AG04449 (cell line): ENCODE results near the gene FNDC3B.

ENCODE experiments used
- CTCF ChIA-PET: fragments of 350-600 bp; formaldehyde crosslinking; extraction: SDS; loops from one replicate; lab custom pipeline; 2021; ENCODE audit warnings: antibody characterized with exemption; lab: Yijun Ruan, JAX
- POLR2A ChIA-PET: fragments of 400-600, 350-600 bp; formaldehyde crosslinking; extraction: SDS; loops from one replicate; lab custom pipeline; 2020; ENCODE audit warnings: antibody characterized with exemption, inconsistent platforms; lab: Yijun Ruan, JAX
- DNase-seq: peaks from one replicate; pipeline ENCODE4 v3.0.0-alpha.2; 2010; ENCODE audit warnings: low read depth, low spot score
- H3K4me3 ChIP-seq: 2 replicates; pipeline ENCODE4 v1.5.1; 2011; ENCODE audit warnings: low read depth, mild to moderate bottlenecking, control low read depth, low read length
- TF ChIP-seq, protein P1 (sequence below): IDR thresholded peaks from one replicate; pipeline ENCODE4 v1.5.1; 2011; ENCODE audit warnings: mild to moderate bottlenecking, moderate library complexity, low read length, control low read depth, inconsistent platforms; ENCODE audit not compliant: insufficient read depth; ENCODE audit errors: missing control alignments

The FNDC3B gene

DNA sequence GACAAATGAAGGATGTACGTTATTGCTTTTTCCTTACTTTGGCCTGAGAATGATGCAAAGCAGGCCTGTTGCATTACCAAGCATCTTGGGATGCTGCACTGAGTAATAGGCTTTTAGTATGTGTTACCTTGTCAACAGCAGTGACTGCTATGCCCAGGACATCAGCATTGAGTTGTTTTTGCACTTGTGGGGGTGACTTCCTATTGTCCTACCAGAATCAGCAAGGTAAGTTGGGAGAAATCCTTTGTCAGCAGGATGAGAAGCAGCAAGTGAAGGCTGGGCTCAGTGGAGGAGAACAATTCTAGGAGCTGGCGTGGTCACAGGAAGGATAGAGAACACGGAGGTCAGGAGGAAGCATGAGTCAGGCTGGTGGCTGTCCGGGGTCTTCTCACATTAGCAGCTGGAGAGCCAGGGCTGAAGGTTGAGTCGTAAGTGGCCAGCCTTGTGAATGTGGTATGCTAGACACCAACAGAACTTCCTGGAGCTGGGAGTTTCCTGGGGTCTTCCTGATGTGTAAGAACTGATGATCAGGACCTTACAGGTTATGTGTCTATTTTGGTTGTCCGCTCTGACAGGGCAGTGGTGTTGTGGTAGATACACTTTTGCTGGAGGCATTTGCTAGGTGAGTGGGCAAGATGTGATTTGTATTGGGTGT, 142.7 kb downstream of the FNDC3B start:
- ChIA-PET CTCF (interaction anchor here (1.3 kb wide), 1 partner anchor 19 kb away, joined by 3 read pairs; no protein-coding TSS in a partner anchor), POLR2A (no interaction called here)
- no peak for DNase-seq
- TF ChIP-seq, protein P1, sequence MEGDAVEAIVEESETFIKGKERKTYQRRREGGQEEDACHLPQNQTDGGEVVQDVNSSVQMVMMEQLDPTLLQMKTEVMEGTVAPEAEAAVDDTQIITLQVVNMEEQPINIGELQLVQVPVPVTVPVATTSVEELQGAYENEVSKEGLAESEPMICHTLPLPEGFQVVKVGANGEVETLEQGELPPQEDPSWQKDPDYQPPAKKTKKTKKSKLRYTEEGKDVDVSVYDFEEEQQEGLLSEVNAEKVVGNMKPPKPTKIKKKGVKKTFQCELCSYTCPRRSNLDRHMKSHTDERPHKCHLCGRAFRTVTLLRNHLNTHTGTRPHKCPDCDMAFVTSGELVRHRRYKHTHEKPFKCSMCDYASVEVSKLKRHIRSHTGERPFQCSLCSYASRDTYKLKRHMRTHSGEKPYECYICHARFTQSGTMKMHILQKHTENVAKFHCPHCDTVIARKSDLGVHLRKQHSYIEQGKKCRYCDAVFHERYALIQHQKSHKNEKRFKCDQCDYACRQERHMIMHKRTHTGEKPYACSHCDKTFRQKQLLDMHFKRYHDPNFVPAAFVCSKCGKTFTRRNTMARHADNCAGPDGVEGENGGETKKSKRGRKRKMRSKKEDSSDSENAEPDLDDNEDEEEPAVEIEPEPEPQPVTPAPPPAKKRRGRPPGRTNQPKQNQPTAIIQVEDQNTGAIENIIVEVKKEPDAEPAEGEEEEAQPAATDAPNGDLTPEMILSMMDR, result no peak
- H3K4me3 ChIP-seq, result no peak overlapping the region

DNA sequence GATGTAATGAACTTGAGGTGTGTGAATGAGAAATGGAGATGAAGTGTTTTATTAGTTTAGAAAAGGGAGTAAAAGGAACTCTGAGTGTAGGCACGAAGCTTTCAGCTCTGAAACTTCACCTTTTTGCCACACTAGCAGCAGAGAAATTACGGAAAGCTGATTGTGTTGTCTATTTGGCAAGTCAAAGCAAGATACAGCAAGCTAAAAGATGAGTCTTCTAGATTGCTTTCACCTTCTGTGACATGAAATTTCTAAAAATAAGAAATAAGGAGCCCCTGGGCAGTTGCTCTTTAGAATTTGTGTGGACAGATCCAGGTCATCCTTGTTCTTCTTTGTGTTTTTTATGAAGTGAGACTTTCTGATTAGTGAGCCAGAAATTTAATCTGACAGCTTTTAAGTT, 143.4 kb downstream of the FNDC3B start:
- TF ChIP-seq, protein P1, result no peak
- no peak for DNase-seq
- CTCF ChIA-PET, result interaction anchor here (1.3 kb wide), 1 partner anchor 18 kb away, joined by 3 read pairs; no protein-coding TSS in a partner anchor
- POLR2A ChIA-PET, result no interaction called here
- H3K4me3 ChIP-seq, result no peak overlapping the region

DNA sequence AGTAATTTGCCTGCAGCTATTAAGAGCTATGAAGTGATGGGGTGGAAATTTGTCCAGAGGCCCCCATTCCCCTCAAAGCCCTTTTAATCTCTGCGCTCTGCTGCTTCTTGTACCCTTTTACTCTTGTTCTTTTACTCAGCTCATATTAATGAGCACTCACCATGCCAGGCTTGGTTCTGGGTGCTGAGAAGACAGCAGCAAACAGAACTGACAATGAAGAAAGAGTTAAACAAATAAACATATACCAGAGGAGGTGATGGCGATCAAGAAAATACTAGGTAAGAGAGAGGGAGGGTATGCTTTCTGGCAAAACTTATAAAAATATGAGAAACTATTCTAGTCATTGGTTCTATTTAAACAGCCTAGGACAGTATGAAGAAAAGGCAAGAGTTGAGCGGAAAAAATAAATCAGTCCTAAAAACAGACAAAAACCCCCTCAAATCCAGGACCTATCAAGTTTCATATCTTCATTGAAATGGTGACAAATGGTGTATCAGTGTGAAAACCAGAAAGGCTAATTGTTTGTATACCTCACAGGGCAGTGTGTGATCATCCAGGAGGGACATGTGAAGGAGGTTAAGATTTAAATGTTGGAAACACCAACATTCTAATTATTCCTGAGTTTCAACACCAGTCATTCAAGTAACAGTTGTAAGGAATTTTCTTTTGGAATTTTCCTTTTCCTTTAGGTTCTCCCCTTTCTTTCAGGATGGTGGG, 144.9 kb downstream of the FNDC3B start:
- CTCF ChIA-PET, result no interaction called here
- POLR2A ChIA-PET, result no interaction called here
- TF ChIP-seq, protein P1, result no peak
- no peak overlapping the region for H3K4me3 ChIP-seq
- no peak for DNase-seq

DNA sequence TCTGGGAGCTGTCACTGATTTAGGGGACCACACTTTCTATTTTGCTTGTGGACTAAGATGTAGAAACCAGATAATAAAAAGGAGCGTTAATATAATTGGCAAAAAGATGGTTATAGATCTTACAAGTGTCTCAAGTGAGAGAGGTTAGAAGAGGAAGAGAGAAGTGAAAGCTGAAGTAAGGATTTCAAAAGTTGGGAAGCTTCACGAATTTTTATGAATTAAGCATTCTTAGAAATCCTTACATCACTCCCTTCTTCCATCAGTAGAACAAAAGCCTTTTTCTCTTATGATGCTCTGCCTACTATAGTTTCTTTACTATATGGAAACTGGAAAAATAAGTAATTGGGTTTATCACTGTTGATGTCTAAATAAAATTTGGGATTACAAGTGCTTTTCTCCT, 146.5 kb downstream of the FNDC3B start:
- POLR2A ChIA-PET, result no interaction called here
- no peak for DNase-seq
- TF ChIP-seq, protein P1, result no peak
- no peak overlapping the region for H3K4me3 ChIP-seq
- CTCF ChIA-PET, result interaction anchor here (1.2 to 1.8 kb wide), 3 partner anchors 10 to 150 kb away, joined by 3 to 5 read pairs (median 5); no protein-coding TSS in a partner anchor

DNA sequence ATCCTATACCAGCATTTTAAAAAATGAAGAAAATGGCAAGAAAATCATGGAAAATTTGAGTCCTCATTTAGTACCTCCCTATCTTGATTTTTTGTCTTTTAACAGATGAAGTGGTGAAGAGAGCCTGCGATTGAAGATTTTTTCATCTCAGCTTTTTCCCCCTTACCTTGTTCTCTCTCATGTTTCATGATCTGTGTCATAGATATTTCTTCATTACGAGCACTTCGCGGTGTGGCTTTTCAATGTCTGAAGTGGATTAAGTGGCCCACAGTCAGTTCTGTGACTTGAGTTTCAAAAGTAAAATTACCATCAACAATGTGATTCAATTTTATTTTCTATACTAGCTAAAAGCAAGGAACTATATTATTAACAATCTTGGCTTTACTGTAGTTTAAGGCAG, 147.2 kb downstream of the FNDC3B start:
- DNase-seq, result no peak
- ChIA-PET POLR2A (no interaction called here), CTCF (interaction anchor here (1.2 to 1.8 kb wide), 3 partner anchors 9 to 151 kb away, joined by 3 to 5 read pairs (median 5); no protein-coding TSS in a partner anchor)
- no peak overlapping the region for H3K4me3 ChIP-seq
- TF ChIP-seq, protein P1, result no peak

DNA sequence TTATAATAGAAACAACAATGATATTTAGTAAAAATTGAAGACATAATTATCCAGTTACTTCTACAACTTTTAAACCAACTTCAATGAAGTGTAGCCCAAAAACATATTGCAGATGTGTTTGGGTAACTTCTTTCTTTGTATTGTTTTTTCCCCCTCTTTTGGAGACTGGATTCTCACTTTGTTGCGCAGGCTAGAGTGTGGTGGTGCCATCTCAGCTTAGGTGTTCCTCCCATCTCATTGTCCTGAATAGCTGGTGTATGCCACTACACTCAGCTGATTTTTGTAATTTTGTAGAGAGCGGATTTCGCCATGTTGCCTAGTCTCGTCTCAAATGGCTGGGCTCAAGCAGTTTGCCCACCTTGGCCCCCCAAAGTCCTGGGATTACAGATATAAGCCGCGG, 148.1 kb downstream of the FNDC3B start:
- CTCF ChIA-PET, result no interaction called here
- H3K4me3 ChIP-seq, result no peak overlapping the region
- TF ChIP-seq, protein P1, result no peak
- DNase-seq, result no peak
- POLR2A ChIA-PET, result no interaction called here
